ENCODE data around the gene NIN. TPM values are rescaled to one million over a fixed set of nuclear protein-coding genes. Genes with fewer than 3 reads are reported as not detected.

Gene NIN
- total RNA-seq, 6 experiments from 2014 or later: 6.4 to 10.9 (median 7.5) TPM

- no peaks in the 10 kb centered on the region for H3K36me3 ChIP-seq
- H3K4me1 ChIP-seq: no peaks in the 10 kb centered on the region
- no peak overlapping the region for H3K4me3 ChIP-seq
- DNase-seq: no peak
- WGBS (ENCODE audit: insufficient coverage, low coverage, low lambda C conversion rate, missing lambda C conversion rate): 84% methylated on average over 4 of the region's 7 CpGs
- intact Hi-C loops (cut with DNase I): no loop called here
- ATAC-seq: no peak
- H3K27me3 ChIP-seq: no peaks in the 10 kb centered on the region
- no peak overlapping the region for H3K27ac ChIP-seq
- H3K9me3 ChIP-seq: no peaks in the 10 kb centered on the region
- no peak for TF ChIP-seq POLR2A (IDR thresholded peaks at IDR 0.05)
- no peak for TF ChIP-seq CTCF (IDR thresholded peaks at IDR 0.05)
Measured at GRCh38 chr14:50717811-50718210, 113.2 kb downstream of the NIN start.

- Histone ChIP-seq H3K36me3 (no peaks in the 10 kb centered on the region), H3K9me3 (no peaks in the 10 kb centered on the region), H3K27ac (no peak overlapping the region), H3K4me3 (no peak overlapping the region), H3K4me1 (no peaks in the 10 kb centered on the region), H3K27me3 (no peaks in the 10 kb centered on the region)
- intact Hi-C loops (cut with DNase I): no loop called here
- WGBS (ENCODE audit: insufficient coverage, low coverage, low lambda C conversion rate, missing lambda C conversion rate): 61% methylated on average over 2 of the region's 2 CpGs
- TF ChIP-seq CTCF (IDR thresholded peaks at IDR 0.05): peak; percentile 31 to 62 (median 53)
- no peak for TF ChIP-seq POLR2A (IDR thresholded peaks at IDR 0.05)
- DNase-seq (no peak), ATAC-seq (peak; percentile 65 to 82 (median 72))
Measured at GRCh38 chr14:50714450-50715073, 116.4 kb downstream of the NIN start.

GRCh38 chr14:50711043-50711442 lies 119.9 kb downstream of the NIN start:
- no peaks in the 10 kb centered on the region for H3K36me3 ChIP-seq
- TF ChIP-seq POLR2A (IDR thresholded peaks at IDR 0.05) (no peak), CTCF (IDR thresholded peaks at IDR 0.05) (no peak)
- ATAC-seq (no peak), DNase-seq (no peak)
- no peak overlapping the region for H3K4me3 ChIP-seq
- no peaks in the 10 kb centered on the region for H3K4me1 ChIP-seq
- WGBS (ENCODE audit: insufficient coverage, low coverage, low lambda C conversion rate, missing lambda C conversion rate): 62% methylated on average over 3 of the region's 3 CpGs
- intact Hi-C loops (cut with DNase I): no loop called here
- no peak overlapping the region for H3K27ac ChIP-seq
- no peaks in the 10 kb centered on the region for H3K27me3 ChIP-seq
- no peaks in the 10 kb centered on the region for H3K9me3 ChIP-seq

- Histone ChIP-seq H3K27me3 (no peaks in the 10 kb centered on the region), H3K27ac (no peak overlapping the region), H3K9me3 (no peaks in the 10 kb centered on the region), H3K4me3 (no peak overlapping the region), H3K36me3 (no peaks in the 10 kb centered on the region), H3K4me1 (no peaks in the 10 kb centered on the region)
- intact Hi-C loops (cut with DNase I): no loop called here
- WGBS (ENCODE audit: insufficient coverage, low coverage, low lambda C conversion rate, missing lambda C conversion rate): 86% methylated on average over 5 of the region's 22 CpGs
- no peak for DNase-seq
- no peak for ATAC-seq
- TF ChIP-seq POLR2A (IDR thresholded peaks at IDR 0.05): no peak
- TF ChIP-seq CTCF (IDR thresholded peaks at IDR 0.05): no peak
Measured at GRCh38 chr14:50705026-50705593, 125.9 kb downstream of the NIN start.

Data from right lobe of liver (tissue), 6 donors.